Peyer's patch (tissue), 4 donors: Measurements from ENCODE around the gene TSGA10.

Experiments
- CTCF ChIP-seq, 6 experiments: fragments of 450-650 bp in 4 of 6; fragments of 200-600 bp in 2 of 6; sonication (generic) in 1 of 6; IDR thresholded peaks; one replicate each; pipeline ENCODE4 v1.5.1; 2017 to 2019; ENCODE audit warnings: antibody characterized with exemption in 6 of 6, mild to moderate bottlenecking in 3 of 6, moderate library complexity in 1 of 6
- POLR2A ChIP-seq, 2 donors: fragments of 450-650 bp; IDR thresholded peaks; one replicate each; pipeline ENCODE4 v1.5.1; 2017; ENCODE audit warnings: antibody characterized with exemption in 2 of 2, mild to moderate bottlenecking in 2 of 2, moderate library complexity in 2 of 2

- TF ChIP-seq CTCF (IDR thresholded peaks at IDR 0.05) (no peak), POLR2A (IDR thresholded peaks at IDR 0.05) (peak; percentile 81 to 96)
Measured at GRCh38 chr2:99141110-99142108, 13.3 kb downstream of the TSGA10 start, which contains the start of gene C2orf15.
